HG03103 (cell line): ENCODE data around the gene SLC29A3.

Experiments
- ATAC-seq: cut with Tn5 transposase; IDR thresholded peaks from one replicate; pipeline ENCODE4 v1.9.1; 2021; ENCODE audit warnings: low read depth; ENCODE audit not compliant: unreplicated experiment

Gene SLC29A3

DNA sequence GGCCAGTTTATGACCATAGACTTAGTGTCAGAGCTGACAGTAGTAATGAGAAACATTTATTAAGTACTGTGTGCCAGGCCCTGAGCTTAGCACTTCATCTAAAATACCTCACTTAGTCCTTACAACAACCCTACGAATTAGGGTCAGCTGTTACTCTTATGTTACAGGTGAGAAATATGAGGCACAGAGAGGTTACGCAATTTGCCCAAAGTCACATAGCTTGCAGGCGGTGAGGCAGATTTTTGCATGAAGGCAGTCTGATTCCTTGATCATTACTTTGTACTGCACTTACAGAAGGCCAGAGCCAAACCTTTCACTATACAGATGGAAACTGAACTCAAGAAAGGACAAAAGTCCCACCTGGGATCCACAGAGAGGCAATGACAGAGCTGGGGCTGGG is 87.8 kb downstream of the SLC29A3 start:
- no peak for ATAC-seq

DNA sequence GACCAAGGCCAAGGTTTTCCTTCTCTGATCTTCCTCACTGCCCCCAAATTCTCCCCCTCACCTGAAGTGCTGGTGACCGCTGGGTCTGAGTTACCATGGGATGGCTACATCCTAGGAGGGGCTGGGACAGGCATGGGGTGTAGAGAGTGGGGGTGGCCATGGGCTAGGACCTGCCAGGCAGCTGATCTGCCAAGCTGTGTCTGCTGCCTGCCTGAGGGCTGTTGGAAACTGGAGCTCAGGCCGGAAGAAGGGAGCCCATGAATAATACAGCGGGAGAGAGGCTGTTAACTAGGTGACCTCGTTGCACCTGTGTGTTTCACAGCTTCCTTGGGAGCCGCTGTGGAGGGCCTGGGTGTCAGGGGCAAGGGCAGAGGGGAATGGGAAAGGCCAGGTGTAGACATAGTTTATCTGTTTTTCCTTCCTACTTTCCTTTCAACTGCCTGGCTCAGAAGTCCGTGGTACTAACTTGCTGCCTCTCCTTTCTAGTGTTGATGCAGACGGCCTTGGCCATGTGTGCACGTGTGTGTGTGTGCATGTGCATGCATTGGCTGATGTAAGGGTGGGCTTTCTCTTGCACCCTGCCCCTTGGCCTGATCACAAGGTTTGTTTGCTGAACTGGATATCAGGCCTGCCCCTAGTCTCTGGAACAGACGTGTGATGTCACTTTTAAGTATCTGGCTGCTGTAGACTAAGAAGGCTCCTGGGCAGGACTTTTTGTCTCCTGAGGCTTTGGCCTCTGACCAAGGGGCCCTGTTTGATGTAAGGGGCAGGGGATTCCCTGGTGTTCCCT is 89.6 kb downstream of the SLC29A3 start:
- ATAC-seq = no peak

DNA sequence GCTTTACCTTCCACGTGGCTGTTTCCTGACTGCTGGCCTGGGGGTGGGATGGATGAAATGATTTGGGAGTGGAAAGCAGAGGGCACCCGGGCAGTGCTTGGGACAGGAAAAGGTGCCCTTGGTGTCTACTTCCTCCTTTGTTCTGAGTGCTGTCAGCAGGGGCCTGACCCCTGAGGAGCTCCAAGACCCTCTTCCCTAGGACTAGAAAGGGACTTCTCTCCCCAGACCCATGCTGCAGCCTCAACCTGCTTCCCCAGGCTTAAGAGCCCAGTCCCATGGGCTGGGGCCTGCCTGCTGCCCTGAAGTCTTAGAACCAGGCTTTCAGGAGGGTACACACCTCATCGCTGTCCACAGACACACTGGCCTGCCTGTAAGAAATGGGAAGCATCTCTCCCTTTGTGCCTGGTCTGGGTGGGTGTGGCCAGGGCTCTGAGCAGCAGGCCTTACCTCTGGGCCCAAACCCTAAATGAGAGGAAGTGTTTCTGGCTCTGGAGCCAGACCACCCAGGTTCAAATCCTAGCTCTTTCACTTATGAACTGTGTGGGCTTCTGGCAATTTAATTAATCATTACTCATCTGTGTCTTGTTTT is 90.6 kb downstream of the SLC29A3 start:
- ATAC-seq = no peak
